Measurements from ENCODE around the gene CACNA2D3.

CACNA2D3 gene

DNA sequence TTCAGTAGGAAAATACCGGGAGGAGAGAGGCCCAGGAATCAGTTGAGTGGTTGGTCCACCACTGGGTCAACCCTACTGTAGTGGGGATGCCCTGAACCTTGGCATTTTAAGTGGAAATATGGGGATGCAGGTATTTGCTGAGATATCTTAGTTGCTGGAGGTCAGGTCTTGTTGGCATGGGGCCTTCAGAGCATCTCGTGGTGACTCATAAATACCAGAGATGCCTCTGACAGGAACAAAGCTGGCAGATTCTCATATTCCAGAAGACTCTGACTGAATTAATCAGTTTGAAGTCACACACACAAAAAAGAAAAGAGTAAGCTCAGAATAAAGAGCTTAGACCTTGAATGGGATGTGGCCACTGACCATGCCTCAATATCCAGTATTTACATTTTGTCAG lies 91.6 kb downstream of the CACNA2D3 start:
- DNase-seq (ENCODE audit: low spot score) (peak; percentile 69), FAIRE-seq (no peak)

DNA sequence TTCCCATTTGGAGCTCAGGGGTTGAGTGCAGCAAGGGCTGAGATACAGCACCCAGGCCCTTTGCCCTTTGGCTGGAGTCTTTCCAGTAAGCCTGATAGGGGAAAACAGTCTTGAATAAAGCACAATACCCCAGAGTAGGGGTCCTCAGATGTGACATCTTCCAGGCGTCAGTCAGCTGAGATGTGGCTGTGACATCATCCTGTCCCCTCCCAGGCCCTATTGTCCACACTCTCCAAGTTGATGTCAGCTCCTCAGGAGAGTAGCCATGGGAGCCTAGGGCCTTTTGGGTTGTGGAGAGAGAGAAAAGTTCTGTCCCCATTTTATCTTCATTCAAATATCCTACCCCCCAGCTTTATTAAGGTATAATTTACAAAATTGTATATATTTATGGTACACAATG lies 92.5 kb downstream of the CACNA2D3 start:
- DNase-seq (ENCODE audit: low spot score), result no peak
- no peak for FAIRE-seq

DNA sequence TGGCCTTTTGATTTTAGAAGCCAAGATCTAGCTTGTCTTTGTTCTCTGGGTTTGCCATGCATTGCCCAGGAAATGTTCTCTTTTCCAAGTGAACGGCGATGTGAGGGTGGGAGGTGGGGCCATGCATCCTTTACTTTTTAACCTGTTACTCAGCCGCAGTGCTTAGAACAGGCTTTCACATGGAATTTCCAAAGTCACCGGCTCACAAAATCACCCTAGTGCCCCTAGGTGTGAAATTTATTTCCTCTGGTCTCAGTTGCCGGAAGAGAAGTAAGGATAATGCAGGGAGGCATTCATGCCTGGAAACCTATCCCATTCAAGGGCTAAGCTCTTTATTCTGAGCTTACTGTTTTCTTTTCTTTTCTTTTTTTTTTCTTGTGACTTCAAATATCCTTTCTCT lies 93.2 kb downstream of the CACNA2D3 start:
- DNase-seq (ENCODE audit: low spot score), result no peak
- FAIRE-seq, result no peak

DNA sequence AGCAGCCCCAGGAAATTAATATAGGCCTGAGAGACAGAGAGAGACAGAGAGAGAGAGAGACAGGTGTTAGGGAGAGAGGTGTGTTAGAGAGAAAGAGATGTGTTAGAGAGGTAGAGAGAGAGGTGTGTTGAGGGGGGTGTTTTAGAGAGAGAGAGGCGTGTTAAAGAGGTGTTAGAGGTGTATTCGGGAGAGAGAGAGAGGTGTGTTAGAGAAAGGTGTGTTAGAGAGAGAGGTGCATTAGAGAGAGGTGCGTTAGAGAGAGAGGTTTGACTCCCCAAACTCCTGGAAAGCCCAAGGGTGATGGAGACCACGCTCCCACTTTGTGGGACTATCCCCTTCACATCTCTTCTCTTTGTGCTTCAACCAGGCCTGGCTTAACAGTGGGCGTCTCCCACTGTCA lies 95.5 kb downstream of the CACNA2D3 start:
- DNase-seq (ENCODE audit: low spot score), result no peak
- no peak for FAIRE-seq

DNA sequence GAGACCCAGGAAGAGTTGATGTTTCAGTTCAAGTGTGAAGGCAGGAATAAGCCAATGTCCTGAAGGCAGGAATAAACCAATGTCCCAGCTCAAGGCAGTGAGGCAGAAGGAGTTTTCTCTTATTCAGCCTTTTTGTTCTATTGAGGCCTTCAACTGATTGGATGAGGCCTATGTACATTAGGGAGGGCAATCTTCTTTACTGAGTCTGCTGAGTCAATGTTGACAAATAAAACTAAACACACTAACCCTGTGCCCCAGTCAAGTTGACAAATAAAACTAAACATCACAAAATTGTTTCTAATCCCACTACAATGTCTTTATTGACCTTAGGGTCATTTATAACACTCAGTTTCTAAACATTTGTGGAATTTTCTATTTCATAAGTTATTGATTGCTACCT lies 100.0 kb downstream of the CACNA2D3 start:
- FAIRE-seq (no peak), DNase-seq (ENCODE audit: low spot score) (no peak)

DNA sequence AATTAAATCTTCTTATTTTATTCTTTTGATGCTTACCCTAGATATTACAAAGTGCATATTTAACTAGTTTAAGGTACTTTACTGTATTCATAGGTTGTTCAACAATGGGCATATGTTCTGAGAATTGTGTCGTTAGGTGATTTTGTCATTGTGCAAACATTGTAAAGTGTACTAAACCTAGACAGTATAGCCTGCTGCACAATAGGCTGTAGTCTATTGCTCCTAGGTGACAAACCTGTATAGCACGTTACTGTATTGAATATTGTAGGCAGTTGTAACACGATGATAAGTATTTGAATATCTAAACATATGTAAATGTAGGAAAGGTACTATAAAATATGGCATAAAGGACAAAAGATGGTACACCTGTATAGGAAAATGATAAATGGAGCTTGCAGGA lies 100.7 kb downstream of the CACNA2D3 start:
- DNase-seq (ENCODE audit: low spot score) (no peak), FAIRE-seq (no peak)

DNA sequence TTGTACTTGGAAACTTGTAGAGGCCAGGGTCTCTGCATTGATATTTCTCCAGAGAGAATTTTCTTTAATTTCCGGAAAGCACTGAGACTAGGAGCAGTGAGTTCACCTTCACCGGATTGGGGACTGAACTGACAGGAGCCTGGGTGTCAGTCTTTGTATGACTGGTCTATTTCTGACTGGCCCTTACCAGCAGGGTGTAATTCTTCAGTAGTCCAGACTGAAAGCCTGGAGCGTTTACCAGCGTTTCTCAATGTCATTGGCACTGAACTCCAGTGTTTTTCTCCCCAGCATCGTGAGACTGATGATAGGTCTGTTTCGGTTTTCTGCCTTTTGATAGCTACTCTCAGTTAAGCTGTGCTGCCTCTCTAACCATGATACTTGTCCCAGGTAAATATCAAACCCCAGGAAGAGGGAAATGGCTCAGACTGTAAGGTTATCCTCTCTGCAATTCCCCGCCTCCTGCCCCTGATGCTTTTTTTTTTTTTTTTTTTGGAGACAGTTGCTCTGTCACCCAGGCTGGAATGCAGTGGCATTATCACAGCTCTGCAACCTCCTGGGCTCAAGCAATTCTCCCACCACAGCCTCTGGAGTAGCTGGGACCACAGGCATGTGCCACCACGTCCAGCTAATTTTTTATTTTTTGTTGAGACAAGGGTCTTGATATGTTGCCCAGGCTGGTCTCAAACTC lies 103.6 kb downstream of the CACNA2D3 start:
- no peak for DNase-seq (ENCODE audit: low spot score)
- no peak for FAIRE-seq

DNA sequence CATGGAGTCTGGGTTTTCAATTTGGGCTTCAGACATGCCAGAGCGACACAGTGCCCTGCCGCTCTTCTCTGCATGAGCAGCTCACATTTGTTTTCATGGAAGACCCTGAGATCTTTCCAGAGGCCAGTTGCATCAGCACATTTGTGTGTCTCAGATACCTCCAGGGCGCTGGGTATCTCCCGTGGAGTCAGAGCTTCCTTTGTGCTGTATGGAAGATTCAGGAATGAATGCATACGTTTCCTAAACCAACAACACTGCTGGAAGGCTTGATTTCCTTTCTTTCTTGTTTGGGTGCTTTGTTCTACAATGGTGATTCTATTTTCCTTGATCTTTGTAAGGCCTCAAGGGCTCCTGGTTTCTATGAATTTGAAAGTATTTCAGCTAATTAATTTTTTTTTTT lies 106.5 kb downstream of the CACNA2D3 start:
- FAIRE-seq (no peak), DNase-seq (ENCODE audit: low spot score) (no peak)

DNA sequence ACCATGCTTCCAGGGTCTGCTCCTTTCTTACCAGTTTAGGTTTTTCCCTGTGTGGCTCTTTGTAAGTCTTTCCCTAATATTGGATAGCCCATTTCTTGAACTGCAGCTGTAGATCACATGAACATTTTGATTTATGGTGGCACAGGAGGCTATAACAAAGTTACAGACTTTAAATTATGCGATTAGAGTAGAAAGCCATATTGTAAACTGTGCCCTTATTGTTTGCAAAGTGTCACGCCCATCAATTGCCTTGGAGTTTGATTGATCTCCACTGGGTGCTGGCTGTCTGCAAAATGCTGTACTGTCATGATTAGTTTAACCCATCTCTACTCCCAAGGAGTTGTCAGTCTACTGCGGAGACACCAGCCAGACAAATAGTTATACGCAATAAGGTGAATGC lies 110.3 kb downstream of the CACNA2D3 start:
- FAIRE-seq (no peak), DNase-seq (ENCODE audit: low spot score) (no peak)

DNA sequence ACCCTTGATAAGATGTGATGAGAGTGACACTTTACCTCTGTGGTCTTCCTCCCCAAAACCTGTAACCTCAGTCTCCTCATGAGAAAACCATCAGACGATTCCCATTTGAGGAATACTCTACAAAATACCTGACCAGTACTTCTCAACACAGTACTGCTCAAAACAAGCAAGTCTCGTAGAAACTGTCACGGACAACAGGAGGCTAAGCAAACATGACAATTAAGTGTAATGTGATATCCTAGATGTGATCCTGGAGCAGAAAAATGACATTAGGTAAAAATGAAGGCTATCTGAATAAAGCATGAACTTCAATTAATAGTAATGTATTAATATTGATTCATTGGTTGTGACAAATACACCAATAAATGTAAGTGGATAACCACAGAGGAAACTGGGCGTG lies 113.6 kb downstream of the CACNA2D3 start:
- FAIRE-seq (no peak), DNase-seq (ENCODE audit: low spot score) (no peak)

DNA sequence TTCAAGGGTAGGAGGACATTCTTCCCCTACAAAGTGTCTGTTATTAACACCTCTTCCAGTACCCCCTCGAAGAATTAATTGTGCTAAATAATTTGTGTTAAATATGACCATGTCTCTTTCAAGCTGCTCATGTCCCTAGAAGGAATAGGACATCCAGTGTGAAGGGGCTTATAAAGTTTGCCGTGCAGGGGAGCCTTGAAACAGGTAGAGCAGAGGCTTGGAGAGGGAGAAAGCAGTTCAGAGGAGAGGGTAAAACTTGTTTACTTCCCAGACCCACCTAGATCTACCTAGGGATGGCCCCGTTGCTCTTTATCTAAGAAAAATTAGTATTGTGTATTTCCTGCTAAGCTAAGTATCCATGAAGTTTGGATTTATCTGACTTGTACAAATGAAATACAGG lies 114.8 kb downstream of the CACNA2D3 start:
- FAIRE-seq (no peak), DNase-seq (ENCODE audit: low spot score) (no peak)

DNA sequence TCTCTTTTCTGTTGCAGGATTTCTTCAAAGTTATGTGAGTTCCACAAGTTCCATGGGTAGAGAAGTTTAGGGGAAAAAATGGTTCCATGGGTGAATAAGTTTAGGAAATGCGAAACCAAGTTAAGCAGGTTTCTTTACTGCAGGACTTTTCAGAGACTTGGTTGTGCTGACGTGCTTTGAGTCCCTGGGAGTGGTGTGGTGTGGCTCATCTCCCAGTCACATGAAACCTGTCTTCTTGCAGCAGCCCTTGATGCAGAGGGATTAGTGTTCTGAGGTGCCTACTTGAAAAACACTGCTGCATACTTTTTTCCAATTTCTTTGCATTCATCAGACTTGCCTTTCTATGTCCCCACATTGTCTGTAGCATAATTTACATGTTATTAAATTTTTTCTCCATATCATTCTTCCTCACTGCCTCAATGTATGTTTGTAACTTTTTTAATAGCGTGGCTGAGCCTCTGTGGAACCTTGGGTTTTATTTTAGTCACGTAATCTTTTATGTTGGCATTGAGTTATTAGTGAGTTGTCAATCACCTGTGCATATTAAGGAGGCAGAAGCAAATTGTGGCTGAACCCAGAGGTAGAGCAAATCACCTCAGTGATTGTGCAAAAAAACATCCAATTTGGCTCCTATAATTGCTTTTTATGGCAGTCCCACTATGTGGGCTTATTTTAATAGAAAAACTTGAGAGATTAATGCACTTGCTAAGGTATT lies 115.6 kb downstream of the CACNA2D3 start:
- no peak for DNase-seq (ENCODE audit: low spot score)
- FAIRE-seq, result no peak

DNA sequence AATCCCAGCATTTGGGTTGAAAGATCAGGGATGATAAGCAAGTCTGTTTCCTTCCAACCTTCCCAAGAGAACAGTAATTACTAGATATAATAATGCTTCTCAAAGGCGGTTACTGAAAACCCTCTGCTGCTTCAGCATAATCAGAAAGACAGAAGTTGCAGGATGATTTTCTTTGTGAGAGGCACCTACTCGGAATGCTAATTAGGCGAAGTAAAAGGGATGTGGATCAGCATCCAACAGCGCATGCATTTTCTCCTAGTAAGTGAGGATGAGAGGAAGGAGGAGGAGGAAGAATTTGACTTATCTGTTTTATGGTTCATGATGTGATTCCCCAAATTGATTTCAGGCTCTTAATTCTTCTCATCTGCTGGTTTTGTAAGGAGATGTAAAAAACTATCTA lies 118.0 kb downstream of the CACNA2D3 start:
- FAIRE-seq (no peak), DNase-seq (ENCODE audit: low spot score) (no peak)

DNA sequence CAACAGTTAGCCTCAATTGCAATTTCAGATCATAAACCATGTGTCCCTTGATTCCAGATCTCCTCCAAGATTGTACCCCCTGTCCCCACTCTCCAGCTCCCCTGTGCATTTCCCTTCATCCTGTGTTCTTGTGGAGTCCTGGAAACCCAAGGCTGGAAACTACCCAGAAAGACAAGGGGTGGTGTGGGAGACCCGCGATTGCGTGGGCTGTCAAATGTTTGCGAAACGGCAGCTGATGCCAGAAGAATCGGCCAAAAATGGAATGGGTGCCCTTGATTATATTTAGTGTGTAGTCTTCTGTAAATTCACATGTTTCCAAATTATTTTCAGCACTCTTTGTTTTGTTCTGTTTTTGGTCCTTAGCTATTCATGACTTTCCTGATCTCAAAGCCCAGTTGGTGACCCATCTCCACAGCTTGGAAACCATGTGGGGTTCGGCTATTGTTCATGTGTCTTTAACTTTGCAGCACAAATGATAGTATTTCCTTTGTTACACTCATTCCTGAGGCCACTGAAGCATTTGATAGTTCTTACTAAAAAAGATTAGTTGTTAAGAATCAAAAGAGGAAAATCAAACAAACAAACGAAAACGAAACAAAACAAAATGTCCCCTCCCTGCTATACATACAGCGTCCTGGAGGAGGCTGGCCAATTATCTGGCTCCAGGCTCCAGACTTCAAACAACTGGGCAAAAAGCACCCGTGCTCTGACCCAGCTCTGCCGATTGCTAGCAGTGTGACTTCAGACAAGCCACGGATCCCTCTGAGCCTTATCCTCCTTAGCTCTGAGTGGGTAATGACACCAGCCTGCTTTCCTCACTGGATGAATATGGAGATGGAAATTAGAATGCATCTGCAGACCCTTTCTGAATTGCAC lies 120.9 kb downstream of the CACNA2D3 start:
- DNase-seq (ENCODE audit: low spot score) (peak; percentile 67), FAIRE-seq (no peak)

DNA sequence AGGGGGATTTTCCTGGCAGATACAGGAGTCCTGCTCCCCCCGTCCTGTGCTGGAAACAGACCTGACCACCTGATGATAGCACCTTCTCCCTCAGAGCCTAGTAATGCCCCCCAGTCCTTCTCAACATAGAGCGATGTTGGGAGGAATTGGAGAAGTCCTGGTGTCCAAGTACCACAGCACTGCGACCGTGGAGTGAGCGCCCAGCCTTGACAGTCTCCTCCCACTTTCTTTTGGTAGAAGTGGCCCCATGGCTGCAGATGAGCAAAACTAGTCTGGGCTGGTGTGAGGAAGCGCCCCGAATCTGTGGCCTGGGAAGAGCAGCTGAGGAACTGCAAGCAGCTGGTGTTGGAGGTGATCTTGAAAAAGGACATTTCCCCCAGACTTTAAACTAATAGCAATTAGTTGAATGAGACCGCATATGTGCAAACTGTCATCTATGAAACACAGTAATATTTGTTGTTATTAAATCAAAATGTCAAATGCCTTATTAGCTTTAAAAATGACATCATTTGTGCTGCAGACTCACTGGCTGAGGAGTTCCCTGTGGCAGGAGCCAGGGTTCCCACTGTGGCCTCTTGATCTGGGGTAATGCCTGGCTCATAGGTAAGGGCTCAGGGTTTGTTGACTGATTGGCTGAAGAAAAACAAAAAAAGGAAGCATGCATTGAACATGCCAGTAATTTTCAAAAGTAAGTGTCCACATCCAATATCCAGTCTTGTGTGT lies 121.8 kb downstream of the CACNA2D3 start:
- FAIRE-seq (no peak), DNase-seq (ENCODE audit: low spot score) (no peak)

DNA sequence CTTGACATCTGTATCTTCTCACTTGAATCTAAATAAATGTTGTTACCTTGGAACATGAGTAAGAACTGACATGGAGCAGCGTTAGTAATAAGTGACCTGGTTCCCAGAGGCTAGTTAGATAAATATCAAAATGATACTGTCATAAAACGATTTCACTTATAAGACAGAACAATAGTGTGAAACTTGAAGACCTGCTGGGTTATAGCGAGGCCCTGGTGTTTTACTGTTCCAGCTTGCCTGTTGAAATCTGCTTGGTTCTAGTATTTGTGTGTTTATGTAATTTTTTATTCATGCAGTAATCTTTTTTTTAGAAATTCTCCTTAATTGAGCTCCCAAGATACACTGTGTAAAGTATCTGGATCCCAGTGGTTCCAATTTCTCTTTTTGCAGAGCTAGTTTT lies 129.4 kb downstream of the CACNA2D3 start:
- DNase-seq (ENCODE audit: low spot score) (no peak), FAIRE-seq (no peak)

DNA sequence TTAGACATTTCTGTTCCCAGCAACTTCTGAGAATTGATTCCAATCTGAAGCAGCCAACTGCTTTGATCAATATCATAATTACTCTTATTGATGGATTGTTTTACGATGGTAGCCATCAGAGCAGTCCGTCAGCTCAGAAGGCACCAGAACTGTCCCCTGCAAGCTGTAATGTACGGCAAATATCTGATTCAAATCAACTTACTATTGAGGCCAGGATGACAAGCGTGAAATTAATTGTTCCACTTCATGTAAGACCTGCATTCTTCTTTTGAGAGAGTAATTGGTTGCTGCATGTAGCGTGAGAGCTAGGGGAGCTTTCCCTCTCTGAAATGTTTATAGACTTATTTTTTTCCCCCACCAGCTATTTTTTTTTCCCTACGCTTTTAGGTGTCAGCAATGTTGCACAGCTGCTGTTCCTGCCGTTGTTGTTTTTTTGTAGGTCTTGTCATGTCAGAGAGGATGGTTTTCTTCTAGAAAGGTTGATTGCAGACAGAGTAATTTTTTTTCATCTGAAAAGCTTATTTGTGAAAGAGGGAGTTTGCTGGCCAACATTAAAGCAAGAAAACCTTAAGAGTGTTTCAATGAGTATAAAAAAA lies 134.9 kb downstream of the CACNA2D3 start:
- FAIRE-seq (no peak), DNase-seq (ENCODE audit: low spot score) (no peak)

DNA sequence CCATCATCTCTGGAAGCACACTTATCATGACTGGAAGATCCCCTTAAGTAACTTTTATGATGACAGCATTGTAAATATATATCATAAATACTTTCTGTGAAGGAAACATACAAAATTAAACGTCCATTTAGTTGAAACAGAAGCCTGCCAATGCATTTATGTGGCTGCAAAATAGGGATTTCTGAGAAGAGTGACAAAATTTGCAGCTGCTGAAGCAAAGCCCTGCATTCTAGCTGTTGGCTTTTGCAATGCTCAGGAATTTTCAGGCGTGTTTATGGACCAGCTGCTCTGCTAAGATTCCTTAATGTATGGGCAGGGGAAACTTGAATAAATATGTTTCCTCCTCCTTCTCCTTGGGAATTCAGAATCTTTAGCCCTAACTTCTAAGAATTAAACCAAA lies 137.3 kb downstream of the CACNA2D3 start:
- DNase-seq (ENCODE audit: low spot score) (no peak), FAIRE-seq (no peak)

DNA sequence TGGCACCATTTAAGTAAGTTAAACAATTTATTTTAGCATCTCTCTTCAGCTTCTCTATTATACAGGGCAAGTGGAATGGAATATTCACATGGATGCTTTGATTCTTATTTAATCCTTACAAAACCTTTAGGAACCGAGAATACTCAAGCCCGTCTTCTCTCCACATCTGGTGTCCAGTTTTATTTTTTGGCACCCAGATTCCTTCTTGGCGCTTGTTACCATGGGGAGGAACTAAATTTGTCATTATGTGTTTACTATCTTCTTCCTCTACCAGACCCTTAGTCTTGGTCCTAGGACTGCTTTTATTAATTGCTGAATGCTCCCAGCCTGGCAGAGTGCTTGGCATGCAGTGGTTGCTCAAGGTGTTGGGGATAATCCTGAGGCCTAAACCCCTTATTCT lies 138.8 kb downstream of the CACNA2D3 start:
- FAIRE-seq (no peak), DNase-seq (ENCODE audit: low spot score) (no peak)

DNA sequence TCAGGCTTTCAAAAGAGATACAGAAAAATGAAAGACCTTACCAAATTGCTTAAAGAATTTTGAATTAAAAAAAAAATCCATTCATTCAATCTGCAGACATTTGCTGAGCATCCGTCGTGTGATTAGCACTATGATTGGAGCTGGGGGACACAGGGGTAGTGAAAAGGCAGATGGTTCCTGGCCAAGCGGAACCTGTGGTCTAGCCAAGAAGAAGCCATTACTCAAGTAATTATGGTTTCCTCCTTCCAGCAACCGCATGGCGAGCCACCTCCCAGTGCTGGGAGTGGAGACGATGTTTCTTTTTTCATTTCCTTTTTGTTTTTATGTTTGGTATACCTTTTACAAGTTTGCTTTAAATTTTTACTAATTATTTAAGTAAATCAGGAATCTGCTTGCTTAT lies 140.2 kb downstream of the CACNA2D3 start:
- DNase-seq (ENCODE audit: low spot score) (no peak), FAIRE-seq (no peak)

DNA sequence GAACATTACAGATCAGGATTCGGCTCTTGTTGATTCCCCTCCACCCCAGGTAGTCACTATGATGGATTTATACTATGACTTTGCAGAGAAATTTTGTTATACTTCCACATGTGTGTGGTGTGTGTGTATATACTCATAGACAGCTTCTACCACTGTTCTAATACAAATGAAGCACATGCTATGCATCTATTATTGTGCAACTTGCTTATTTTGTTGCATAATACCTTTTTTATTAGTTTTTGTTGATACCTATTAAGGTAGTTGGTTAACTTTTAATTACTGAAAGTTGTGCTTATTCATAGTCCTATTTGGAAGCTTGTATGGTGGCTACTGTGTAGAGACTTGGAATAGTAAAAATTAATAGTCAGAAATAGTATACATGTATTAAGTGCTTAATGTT lies 140.6 kb downstream of the CACNA2D3 start:
- no peak for FAIRE-seq

More for the DNA sequence above, 140.6 kb downstream of the CACNA2D3 start:
- DNase-seq (ENCODE audit: low spot score), result no peak
